Parathyroid adenoma (tissue), 2 donors: ENCODE data around the gene LRP10.

Experiments used
- H2AFZ ChIP-seq: fragments of 300-600 bp; sonication (generic); one replicate; pipeline ENCODE4 v1.7.0; 2017; ENCODE audit warnings: antibody characterized with exemption, mild to moderate bottlenecking
- H3K27ac ChIP-seq: fragments of 300-600 bp; sonication (generic); one replicate; pipeline ENCODE4 v1.7.0; 2017
- H3K27me3 ChIP-seq: fragments of 300-600 bp; sonication (generic); one replicate; pipeline ENCODE4 v1.7.0; 2017; ENCODE audit warnings: low read length; ENCODE audit not compliant: control insufficient read depth, insufficient read depth
- H3K36me3 ChIP-seq: fragments of 300-600 bp; sonication (generic); one replicate; pipeline ENCODE4 v1.7.0; 2017; ENCODE audit warnings: low read length; ENCODE audit not compliant: control insufficient read depth, insufficient read depth
- H3K4me1 ChIP-seq: fragments of 300-600 bp; sonication (generic); one replicate; pipeline ENCODE4 v1.7.0; 2017; ENCODE audit warnings: control low read depth
- H3K4me2 ChIP-seq: fragments of 300-600 bp; sonication (generic); one replicate; pipeline ENCODE4 v1.7.0; 2017; ENCODE audit warnings: low read length
- H3K4me3 ChIP-seq: fragments of 300-600 bp; sonication (generic); one replicate; pipeline ENCODE4 v1.7.0; 2017; ENCODE audit warnings: low read depth, low read length
- H3K79me2 ChIP-seq: fragments of 300-600 bp; sonication (generic); one replicate; pipeline ENCODE4 v1.7.0; 2017; ENCODE audit warnings: control low read depth
- H3K9ac ChIP-seq: fragments of 300-600 bp; sonication (generic); one replicate; pipeline ENCODE4 v1.7.0; 2017; ENCODE audit warnings: mild to moderate bottlenecking
- H3K9me3 ChIP-seq: fragments of 300-600 bp; sonication (generic); one replicate; pipeline ENCODE4 v1.7.0; 2017; ENCODE audit warnings: low read length; ENCODE audit not compliant: control insufficient read depth
- TF ChIP-seq, protein P1 (sequence below): fragments of 300-600 bp; sonication (generic); IDR thresholded peaks from one replicate; pipeline ENCODE4 v1.7.0; 2017; ENCODE audit warnings: antibody characterized with exemption, mild to moderate bottlenecking
- donor health status: primary hyperparathyroidism.

LRP10 gene

DNA sequence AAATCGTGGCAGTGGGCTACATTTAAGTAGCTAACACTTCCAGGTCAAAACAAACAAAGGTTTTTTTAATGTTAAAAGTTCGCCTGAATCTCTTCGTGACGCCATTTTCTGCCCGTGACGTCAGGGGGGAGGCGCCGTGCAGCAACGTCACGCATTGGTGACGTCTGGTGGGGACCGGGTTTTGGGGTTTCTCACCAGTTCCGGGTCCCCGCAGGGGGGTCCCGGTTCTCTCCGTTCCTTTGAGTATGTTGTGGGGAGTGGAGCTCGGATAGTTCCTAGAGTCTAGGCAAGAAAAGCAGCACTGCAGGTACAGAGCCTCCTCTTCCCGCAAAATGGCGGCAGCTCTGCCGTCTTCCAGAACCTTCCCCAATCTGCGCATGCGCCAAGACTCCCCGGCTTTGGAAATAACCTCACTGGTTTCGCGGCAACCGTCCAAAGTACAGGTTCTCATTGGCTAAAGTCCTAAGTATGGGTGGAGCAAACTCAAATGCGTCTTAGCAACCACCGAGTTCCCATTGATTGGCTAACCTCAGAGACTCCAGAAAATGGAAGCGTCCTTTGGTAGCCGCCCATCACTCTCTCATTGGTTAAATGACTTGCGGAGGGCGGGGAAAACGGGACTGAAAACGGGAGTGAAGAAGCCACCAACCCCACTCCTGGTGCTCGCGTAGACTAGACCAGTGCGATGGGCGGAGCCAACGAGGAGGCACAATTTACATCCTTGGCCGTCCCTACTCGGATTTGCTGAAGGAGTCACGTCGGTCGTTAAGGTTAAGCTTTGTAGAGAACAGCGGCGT, 47.5 kb downstream of the LRP10 start, which contains the start of gene RBM23:
RBM23 (minus strand) TSS at position 346 of the 797 bp plus-strand sequence.
- no peaks in the 10 kb centered on the region for H3K27me3 ChIP-seq
- H3K4me1 ChIP-seq, result peaks cover 20% of the 10 kb centered on the region

DNA sequence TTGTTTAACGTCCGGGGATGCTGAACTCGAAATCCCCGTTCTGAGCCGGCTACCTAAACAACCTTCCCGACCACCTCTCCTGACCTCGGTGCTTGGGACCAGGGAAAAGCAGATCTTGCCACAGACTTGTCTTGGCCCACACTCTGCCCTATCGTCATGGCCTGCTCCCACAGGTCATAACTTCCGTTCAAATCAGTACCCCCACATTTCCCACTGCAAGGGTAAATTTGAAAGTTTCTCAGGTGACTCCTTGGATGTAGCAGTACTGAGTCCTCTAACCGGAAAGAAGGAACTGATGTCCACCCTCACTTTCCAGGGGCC, 48.0 kb downstream of the LRP10 start:
- Histone ChIP-seq H2AFZ (peak overlapping the region; percentile 78), H3K27me3 (no peaks in the 10 kb centered on the region), H3K4me2 (peak overlapping the region; percentile 79), H3K4me3 (peak overlapping the region; percentile 100), H3K27ac (peak overlapping the region; percentile 97), H3K9ac (no peak overlapping the region), H3K79me2 (peaks cover 36% of the 10 kb centered on the region), H3K9me3 (no peaks in the 10 kb centered on the region), H3K36me3 (no peaks in the 10 kb centered on the region), H3K4me1 (peaks cover 20% of the 10 kb centered on the region)
- TF ChIP-seq, protein P1, sequence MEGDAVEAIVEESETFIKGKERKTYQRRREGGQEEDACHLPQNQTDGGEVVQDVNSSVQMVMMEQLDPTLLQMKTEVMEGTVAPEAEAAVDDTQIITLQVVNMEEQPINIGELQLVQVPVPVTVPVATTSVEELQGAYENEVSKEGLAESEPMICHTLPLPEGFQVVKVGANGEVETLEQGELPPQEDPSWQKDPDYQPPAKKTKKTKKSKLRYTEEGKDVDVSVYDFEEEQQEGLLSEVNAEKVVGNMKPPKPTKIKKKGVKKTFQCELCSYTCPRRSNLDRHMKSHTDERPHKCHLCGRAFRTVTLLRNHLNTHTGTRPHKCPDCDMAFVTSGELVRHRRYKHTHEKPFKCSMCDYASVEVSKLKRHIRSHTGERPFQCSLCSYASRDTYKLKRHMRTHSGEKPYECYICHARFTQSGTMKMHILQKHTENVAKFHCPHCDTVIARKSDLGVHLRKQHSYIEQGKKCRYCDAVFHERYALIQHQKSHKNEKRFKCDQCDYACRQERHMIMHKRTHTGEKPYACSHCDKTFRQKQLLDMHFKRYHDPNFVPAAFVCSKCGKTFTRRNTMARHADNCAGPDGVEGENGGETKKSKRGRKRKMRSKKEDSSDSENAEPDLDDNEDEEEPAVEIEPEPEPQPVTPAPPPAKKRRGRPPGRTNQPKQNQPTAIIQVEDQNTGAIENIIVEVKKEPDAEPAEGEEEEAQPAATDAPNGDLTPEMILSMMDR, result no peak

More for the DNA sequence above, 47.5 kb downstream of the LRP10 start, which contains the start of gene RBM23:
- peak within 1 kb of the TSS; percentile 100 for H3K4me2 ChIP-seq
- peak within 1 kb of the TSS; percentile 97 for H3K27ac ChIP-seq
- H3K36me3 ChIP-seq, result no peaks in the 10 kb centered on the region
- H3K9me3 ChIP-seq, result no peaks in the 10 kb centered on the region
- peak within 1 kb of the TSS; percentile 100 for H3K4me3 ChIP-seq
- TF ChIP-seq, protein P1, result no peak
- peak within 1 kb of the TSS; percentile 94 for H2AFZ ChIP-seq
- H3K79me2 ChIP-seq, result peaks cover 40% of the 10 kb centered on the region
- H3K9ac ChIP-seq, result peak within 1 kb of the TSS; percentile 74

DNA sequence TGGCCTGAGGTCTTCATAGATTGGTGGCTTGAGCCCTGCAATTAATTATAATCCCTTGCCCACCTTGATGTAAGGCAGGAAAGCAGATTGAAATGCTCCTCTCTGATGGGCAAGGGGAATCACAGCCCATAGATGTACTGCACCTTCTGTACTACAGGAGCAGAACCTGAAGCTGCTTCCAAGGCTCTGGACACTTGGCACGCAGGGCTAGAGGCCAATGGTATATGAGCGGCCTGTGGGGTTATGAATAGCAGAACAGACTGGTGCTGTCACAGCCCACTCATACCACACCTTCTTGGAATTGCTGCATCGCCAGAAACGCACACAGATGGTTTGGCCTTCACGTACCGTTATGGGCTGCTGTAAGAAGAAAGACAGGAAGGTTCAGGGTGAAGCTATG, 49.2 kb downstream of the LRP10 start:
- no peak overlapping the region for H2AFZ ChIP-seq
- H3K9ac ChIP-seq, result no peak overlapping the region
- H3K4me3 ChIP-seq, result no peak overlapping the region
- H3K4me2 ChIP-seq, result no peak overlapping the region
- no peaks in the 10 kb centered on the region for H3K27me3 ChIP-seq
- H3K36me3 ChIP-seq, result no peaks in the 10 kb centered on the region
- TF ChIP-seq, protein P1, result no peak
- H3K79me2 ChIP-seq, result peaks cover 24% of the 10 kb centered on the region
- H3K4me1 ChIP-seq, result peaks cover 20% of the 10 kb centered on the region
- H3K27ac ChIP-seq, result no peak overlapping the region
- H3K9me3 ChIP-seq, result no peaks in the 10 kb centered on the region

GRCh38 chr14:22922294-22922693, 50.8 kb downstream of the LRP10 start:
- Histone ChIP-seq H2AFZ (no peak overlapping the region), H3K79me2 (peaks cover 14% of the 10 kb centered on the region), H3K27ac (no peak overlapping the region), H3K9ac (no peak overlapping the region), H3K36me3 (no peaks in the 10 kb centered on the region), H3K27me3 (no peaks in the 10 kb centered on the region), H3K4me1 (peaks cover 9% of the 10 kb centered on the region), H3K4me3 (no peak overlapping the region), H3K9me3 (no peaks in the 10 kb centered on the region), H3K4me2 (no peak overlapping the region)
- TF ChIP-seq, protein P1, result no peak

GRCh38 chr14:22923746-22924145, 52.2 kb downstream of the LRP10 start:
- Histone ChIP-seq H2AFZ (no peak overlapping the region), H3K4me3 (no peak overlapping the region), H3K79me2 (no peaks in the 10 kb centered on the region), H3K4me1 (peaks cover 8% of the 10 kb centered on the region), H3K27me3 (no peaks in the 10 kb centered on the region), H3K4me2 (no peak overlapping the region), H3K27ac (no peak overlapping the region), H3K9me3 (no peaks in the 10 kb centered on the region), H3K9ac (no peak overlapping the region), H3K36me3 (no peaks in the 10 kb centered on the region)
- TF ChIP-seq, protein P1, result no peak
